Measurements from ENCODE around the gene SLC25A53. TPM values are rescaled to one million over a fixed set of nuclear protein-coding genes. Genes with fewer than 3 reads are reported as not detected.

Gene SLC25A53
- total RNA-seq, 1 experiment from 2014 or later: 9.8 TPM

DNA sequence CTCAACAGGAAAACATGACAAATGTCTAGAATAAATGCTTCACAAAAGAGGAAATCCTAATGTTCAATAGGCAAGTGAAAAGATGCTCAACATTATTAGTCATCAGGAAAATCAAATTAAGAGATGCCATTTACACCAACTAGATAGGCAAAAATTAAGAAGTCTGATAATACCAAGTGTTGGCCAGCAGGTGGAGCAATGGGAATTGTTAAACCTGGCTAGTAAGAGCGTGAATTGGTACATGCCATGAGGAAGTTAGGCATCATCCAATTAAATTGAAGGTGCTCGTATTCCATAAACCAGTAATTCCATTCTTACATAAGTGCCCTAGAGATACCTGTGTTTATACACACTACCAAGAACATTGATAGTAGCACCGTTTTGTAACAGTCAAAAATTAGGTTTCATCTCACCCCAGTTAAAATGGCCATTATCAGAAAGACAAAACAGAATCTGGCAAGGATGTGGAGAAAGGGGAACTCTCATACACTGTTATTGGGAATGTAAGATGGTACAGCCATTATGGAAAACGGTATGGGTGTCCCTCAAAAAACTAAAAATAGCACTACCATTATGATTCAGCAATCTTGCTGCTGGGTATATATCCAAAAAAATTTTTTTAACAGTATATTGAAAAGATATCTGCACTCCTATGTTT lies 58.5 kb downstream of the SLC25A53 start:
- Histone ChIP-seq H3K27me3 (ENCODE audit: control insufficient read depth, insufficient read depth, low read length) (peaks cover 19% of the 10 kb centered on the region; the same call in 1 of the 2 replicates), H3K4me1 (ENCODE audit: control insufficient read depth, insufficient read depth, low read length) (no peaks in the 10 kb centered on the region), H3K36me3 (ENCODE audit: control insufficient read depth, insufficient read depth, low read length) (no peaks in the 10 kb centered on the region), H3K27ac (ENCODE audit: low read length) (no peak overlapping the region), H3K4me3 (ENCODE audit: low read depth in 2 of 2, low read length in 2 of 2) (no peak overlapping the region), H3K9me3 (ENCODE audit: control insufficient read depth, insufficient read depth, low read depth, low read length) (no peaks in the 10 kb centered on the region)
- ChIA-PET CTCF (no interaction called here), POLR2A (no interaction called here)
- DNase-seq (ENCODE audit: low read depth, low spot score): peak; percentile 48
- intact Hi-C loops (cut with micrococcal nuclease; ENCODE audit: unreplicated experiment) (loop anchor here (1.0 kb wide), 1 partner anchor 38 kb away; no protein-coding TSS in a partner anchor), in situ Hi-C loops (cut with HindIII; ENCODE audit: low pct_unique_long_range_greater_than_20kb, low sequenced_read_pairs) (no loop called here)
- no TSS peak for BruUV-seq (replicated peaks)
- TF ChIP-seq, protein P1, sequence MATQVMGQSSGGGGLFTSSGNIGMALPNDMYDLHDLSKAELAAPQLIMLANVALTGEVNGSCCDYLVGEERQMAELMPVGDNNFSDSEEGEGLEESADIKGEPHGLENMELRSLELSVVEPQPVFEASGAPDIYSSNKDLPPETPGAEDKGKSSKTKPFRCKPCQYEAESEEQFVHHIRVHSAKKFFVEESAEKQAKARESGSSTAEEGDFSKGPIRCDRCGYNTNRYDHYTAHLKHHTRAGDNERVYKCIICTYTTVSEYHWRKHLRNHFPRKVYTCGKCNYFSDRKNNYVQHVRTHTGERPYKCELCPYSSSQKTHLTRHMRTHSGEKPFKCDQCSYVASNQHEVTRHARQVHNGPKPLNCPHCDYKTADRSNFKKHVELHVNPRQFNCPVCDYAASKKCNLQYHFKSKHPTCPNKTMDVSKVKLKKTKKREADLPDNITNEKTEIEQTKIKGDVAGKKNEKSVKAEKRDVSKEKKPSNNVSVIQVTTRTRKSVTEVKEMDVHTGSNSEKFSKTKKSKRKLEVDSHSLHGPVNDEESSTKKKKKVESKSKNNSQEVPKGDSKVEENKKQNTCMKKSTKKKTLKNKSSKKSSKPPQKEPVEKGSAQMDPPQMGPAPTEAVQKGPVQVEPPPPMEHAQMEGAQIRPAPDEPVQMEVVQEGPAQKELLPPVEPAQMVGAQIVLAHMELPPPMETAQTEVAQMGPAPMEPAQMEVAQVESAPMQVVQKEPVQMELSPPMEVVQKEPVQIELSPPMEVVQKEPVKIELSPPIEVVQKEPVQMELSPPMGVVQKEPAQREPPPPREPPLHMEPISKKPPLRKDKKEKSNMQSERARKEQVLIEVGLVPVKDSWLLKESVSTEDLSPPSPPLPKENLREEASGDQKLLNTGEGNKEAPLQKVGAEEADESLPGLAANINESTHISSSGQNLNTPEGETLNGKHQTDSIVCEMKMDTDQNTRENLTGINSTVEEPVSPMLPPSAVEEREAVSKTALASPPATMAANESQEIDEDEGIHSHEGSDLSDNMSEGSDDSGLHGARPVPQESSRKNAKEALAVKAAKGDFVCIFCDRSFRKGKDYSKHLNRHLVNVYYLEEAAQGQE (IDR thresholded peaks at IDR 0.05; ENCODE audit: insufficient read depth in 1 of 2, low read depth in 2 of 2, low read length in 1 of 2): no peak
- TF ChIP-seq POLR2AphosphoS5 (IDR thresholded peaks at IDR 0.05; ENCODE audit: low read depth, low read length) (no peak), TCF7L2 (IDR thresholded peaks at IDR 0.05; ENCODE audit: low read depth, low read length) (no peak), SIN3A (IDR thresholded peaks at IDR 0.05; ENCODE audit: borderline replicate concordance, insufficient read depth, low read depth, low read length) (no peak)
- TF ChIP-seq, protein P2, sequence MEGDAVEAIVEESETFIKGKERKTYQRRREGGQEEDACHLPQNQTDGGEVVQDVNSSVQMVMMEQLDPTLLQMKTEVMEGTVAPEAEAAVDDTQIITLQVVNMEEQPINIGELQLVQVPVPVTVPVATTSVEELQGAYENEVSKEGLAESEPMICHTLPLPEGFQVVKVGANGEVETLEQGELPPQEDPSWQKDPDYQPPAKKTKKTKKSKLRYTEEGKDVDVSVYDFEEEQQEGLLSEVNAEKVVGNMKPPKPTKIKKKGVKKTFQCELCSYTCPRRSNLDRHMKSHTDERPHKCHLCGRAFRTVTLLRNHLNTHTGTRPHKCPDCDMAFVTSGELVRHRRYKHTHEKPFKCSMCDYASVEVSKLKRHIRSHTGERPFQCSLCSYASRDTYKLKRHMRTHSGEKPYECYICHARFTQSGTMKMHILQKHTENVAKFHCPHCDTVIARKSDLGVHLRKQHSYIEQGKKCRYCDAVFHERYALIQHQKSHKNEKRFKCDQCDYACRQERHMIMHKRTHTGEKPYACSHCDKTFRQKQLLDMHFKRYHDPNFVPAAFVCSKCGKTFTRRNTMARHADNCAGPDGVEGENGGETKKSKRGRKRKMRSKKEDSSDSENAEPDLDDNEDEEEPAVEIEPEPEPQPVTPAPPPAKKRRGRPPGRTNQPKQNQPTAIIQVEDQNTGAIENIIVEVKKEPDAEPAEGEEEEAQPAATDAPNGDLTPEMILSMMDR (IDR thresholded peaks at IDR 0.05): peak; percentile 68; the same call in 1 of the 2 replicates
- ATAC-seq: peak; percentile 87

DNA sequence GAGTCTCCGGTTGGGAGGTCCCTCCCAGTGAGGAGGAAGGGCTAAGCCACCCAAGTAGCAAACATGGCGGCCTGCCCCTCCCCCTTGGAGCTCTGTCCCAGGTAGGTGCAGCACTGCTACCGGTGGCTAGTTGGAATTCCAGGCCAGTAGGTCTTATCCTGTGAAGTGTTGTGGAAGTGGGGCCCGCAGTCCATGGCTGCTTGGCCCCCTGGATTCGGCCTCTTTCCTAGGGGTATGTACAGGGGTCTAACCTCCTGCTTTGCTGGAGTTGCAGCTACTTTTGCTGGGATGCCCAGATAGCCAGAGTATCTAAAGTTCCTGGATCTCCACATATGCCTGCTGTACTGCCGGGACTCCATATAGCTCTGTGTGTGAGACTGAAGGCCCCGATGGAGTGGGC lies 70.9 kb downstream of the SLC25A53 start:
- Histone ChIP-seq H3K9me3 (ENCODE audit: control insufficient read depth, insufficient read depth, low read depth, low read length) (no peaks in the 10 kb centered on the region), H3K27me3 (ENCODE audit: control insufficient read depth, insufficient read depth, low read length) (peaks cover 4% of the 10 kb centered on the region), H3K4me3 (ENCODE audit: low read depth in 2 of 2, low read length in 2 of 2) (no peak overlapping the region), H3K4me1 (ENCODE audit: control insufficient read depth, insufficient read depth, low read length) (no peaks in the 10 kb centered on the region), H3K27ac (ENCODE audit: low read length) (no peak overlapping the region), H3K36me3 (ENCODE audit: control insufficient read depth, insufficient read depth, low read length) (no peaks in the 10 kb centered on the region)
- intact Hi-C loops (cut with micrococcal nuclease; ENCODE audit: unreplicated experiment): no loop called here
- ChIA-PET POLR2A (no interaction called here), CTCF (no interaction called here)
- BruUV-seq (replicated peaks): no TSS peak
- no peak for ATAC-seq
- TF ChIP-seq, protein P1 (IDR thresholded peaks at IDR 0.05; ENCODE audit: insufficient read depth in 1 of 2, low read depth in 2 of 2, low read length in 1 of 2): no peak
- TF ChIP-seq SIN3A (IDR thresholded peaks at IDR 0.05; ENCODE audit: borderline replicate concordance, insufficient read depth, low read depth, low read length) (no peak), POLR2AphosphoS5 (IDR thresholded peaks at IDR 0.05; ENCODE audit: low read depth, low read length) (no peak), TCF7L2 (IDR thresholded peaks at IDR 0.05; ENCODE audit: low read depth, low read length) (no peak)
- TF ChIP-seq, protein P2 (IDR thresholded peaks at IDR 0.05): no peak
- no peak for DNase-seq (ENCODE audit: low read depth, low spot score)
- in situ Hi-C loops (cut with HindIII; ENCODE audit: low pct_unique_long_range_greater_than_20kb, low sequenced_read_pairs): no loop called here

All from Panc1 (cell line).